ENCODE results near the gene SENP5.

SENP5 gene

GRCh38 chr3:196967412-196968232, 99.9 kb downstream of the SENP5 start:
- no peaks in the 10 kb centered on the region for H3K9me3 ChIP-seq (ENCODE audit: control insufficient read depth, low read length)
- 31 to 32% methylated on average over 35 of the region's 35 CpGs for WGBS, 2 experiments
- no peaks in the 10 kb centered on the region for H3K36me3 ChIP-seq (ENCODE audit: control insufficient read depth, insufficient read depth, low read length)
- no peak overlapping the region for H3K27ac ChIP-seq (ENCODE audit: insufficient read depth, low read depth, low read length, poor library complexity, severe bottlenecking)
- H3K27me3 ChIP-seq (ENCODE audit: control insufficient read depth, insufficient read depth, low read length, poor library complexity, severe bottlenecking): peaks cover 86% of the 10 kb centered on the region
- peak overlapping the region; percentile 45 for H3K4me3 ChIP-seq (ENCODE audit: insufficient read depth, low read depth, low read length)
- no peaks in the 10 kb centered on the region for H3K4me1 ChIP-seq (ENCODE audit: control insufficient read depth, insufficient read depth, low read length)

- Histone ChIP-seq H3K4me3 (ENCODE audit: insufficient read depth, low read depth, low read length) (peak within 1 kb of the TSS; percentile 45), H3K36me3 (ENCODE audit: control insufficient read depth, insufficient read depth, low read length) (no peaks in the 10 kb centered on the region), H3K4me1 (ENCODE audit: control insufficient read depth, insufficient read depth, low read length) (no peaks in the 10 kb centered on the region), H3K27ac (ENCODE audit: insufficient read depth, low read depth, low read length, poor library complexity, severe bottlenecking) (no peak within 1 kb of the TSS), H3K9me3 (ENCODE audit: control insufficient read depth, low read length) (no peaks in the 10 kb centered on the region), H3K27me3 (ENCODE audit: control insufficient read depth, insufficient read depth, low read length, poor library complexity, severe bottlenecking) (peaks cover 78% of the 10 kb centered on the region)
- WGBS, 2 experiments: 2% methylated on average over 98 of the region's 98 CpGs
These were observed 100.8 kb downstream of the SENP5 start, which contains the start of gene PIGZ for GRCh38 chr3:196968233-196969133. Gene PIGZ (minus strand): TSS chr3:196968833. CDS start chr3:196952031, 16,802 bp downstream.

GRCh38 chr3:196969134-196969659, 101.5 kb downstream of the SENP5 start:
- no peaks in the 10 kb centered on the region for H3K4me1 ChIP-seq (ENCODE audit: control insufficient read depth, insufficient read depth, low read length)
- H3K4me3 ChIP-seq (ENCODE audit: insufficient read depth, low read depth, low read length): peak overlapping the region; percentile 37
- H3K27me3 ChIP-seq (ENCODE audit: control insufficient read depth, insufficient read depth, low read length, poor library complexity, severe bottlenecking): peaks cover 75% of the 10 kb centered on the region
- 2% methylated on average over 72 of the region's 72 CpGs for WGBS, 2 experiments
- H3K36me3 ChIP-seq (ENCODE audit: control insufficient read depth, insufficient read depth, low read length): no peaks in the 10 kb centered on the region
- no peaks in the 10 kb centered on the region for H3K9me3 ChIP-seq (ENCODE audit: control insufficient read depth, low read length)
- H3K27ac ChIP-seq (ENCODE audit: insufficient read depth, low read depth, low read length, poor library complexity, severe bottlenecking): no peak overlapping the region

- Histone ChIP-seq H3K27ac (ENCODE audit: insufficient read depth, low read depth, low read length, poor library complexity, severe bottlenecking) (no peak overlapping the region), H3K27me3 (ENCODE audit: control insufficient read depth, insufficient read depth, low read length, poor library complexity, severe bottlenecking) (peaks cover 68% of the 10 kb centered on the region), H3K4me3 (ENCODE audit: insufficient read depth, low read depth, low read length) (peak overlapping the region; percentile 37), H3K4me1 (ENCODE audit: control insufficient read depth, insufficient read depth, low read length) (no peaks in the 10 kb centered on the region), H3K9me3 (ENCODE audit: control insufficient read depth, low read length) (no peaks in the 10 kb centered on the region), H3K36me3 (ENCODE audit: control insufficient read depth, insufficient read depth, low read length) (no peaks in the 10 kb centered on the region)
- 10% methylated on average over 86 to 97 of the region's 100 CpGs for WGBS, 2 experiments
These were observed 102.2 kb downstream of the SENP5 start for GRCh38 chr3:196969660-196970546.

- 87 to 89% methylated on average over 15 of the region's 15 CpGs for WGBS, 2 experiments
- no peak overlapping the region for H3K4me3 ChIP-seq (ENCODE audit: insufficient read depth, low read depth, low read length)
- no peaks in the 10 kb centered on the region for H3K36me3 ChIP-seq (ENCODE audit: control insufficient read depth, insufficient read depth, low read length)
- H3K27ac ChIP-seq (ENCODE audit: insufficient read depth, low read depth, low read length, poor library complexity, severe bottlenecking): no peak overlapping the region
- peaks cover 61% of the 10 kb centered on the region for H3K27me3 ChIP-seq (ENCODE audit: control insufficient read depth, insufficient read depth, low read length, poor library complexity, severe bottlenecking)
- H3K9me3 ChIP-seq (ENCODE audit: control insufficient read depth, low read length): no peaks in the 10 kb centered on the region
- no peaks in the 10 kb centered on the region for H3K4me1 ChIP-seq (ENCODE audit: control insufficient read depth, insufficient read depth, low read length)
These were observed 102.9 kb downstream of the SENP5 start for GRCh38 chr3:196970547-196971093.

- no peak overlapping the region for H3K27ac ChIP-seq (ENCODE audit: insufficient read depth, low read depth, low read length, poor library complexity, severe bottlenecking)
- no peaks in the 10 kb centered on the region for H3K4me1 ChIP-seq (ENCODE audit: control insufficient read depth, insufficient read depth, low read length)
- H3K4me3 ChIP-seq (ENCODE audit: insufficient read depth, low read depth, low read length): no peak overlapping the region
- 78 to 80% methylated on average over 7 of the region's 7 CpGs for WGBS, 2 experiments
- H3K9me3 ChIP-seq (ENCODE audit: control insufficient read depth, low read length): no peaks in the 10 kb centered on the region
- H3K36me3 ChIP-seq (ENCODE audit: control insufficient read depth, insufficient read depth, low read length): no peaks in the 10 kb centered on the region
- peaks cover 55% of the 10 kb centered on the region for H3K27me3 ChIP-seq (ENCODE audit: control insufficient read depth, insufficient read depth, low read length, poor library complexity, severe bottlenecking)
These were observed 103.5 kb downstream of the SENP5 start for GRCh38 chr3:196971094-196971698.

GRCh38 chr3:196974661-196975060, 106.9 kb downstream of the SENP5 start:
- H3K27ac ChIP-seq (ENCODE audit: insufficient read depth, low read depth, low read length, poor library complexity, severe bottlenecking): no peak overlapping the region
- H3K4me3 ChIP-seq (ENCODE audit: insufficient read depth, low read depth, low read length): no peak overlapping the region
- peaks cover 24% of the 10 kb centered on the region for H3K27me3 ChIP-seq (ENCODE audit: control insufficient read depth, insufficient read depth, low read length, poor library complexity, severe bottlenecking)
- no peaks in the 10 kb centered on the region for H3K36me3 ChIP-seq (ENCODE audit: control insufficient read depth, insufficient read depth, low read length)
- H3K4me1 ChIP-seq (ENCODE audit: control insufficient read depth, insufficient read depth, low read length): no peaks in the 10 kb centered on the region
- WGBS, 2 experiments: 91 to 94% methylated on average over 5 of the region's 5 CpGs
- H3K9me3 ChIP-seq (ENCODE audit: control insufficient read depth, low read length): no peaks in the 10 kb centered on the region

GRCh38 chr3:196975349-196975748, 107.6 kb downstream of the SENP5 start:
- H3K36me3 ChIP-seq (ENCODE audit: control insufficient read depth, insufficient read depth, low read length): no peaks in the 10 kb centered on the region
- H3K4me3 ChIP-seq (ENCODE audit: insufficient read depth, low read depth, low read length): no peak overlapping the region
- no peaks in the 10 kb centered on the region for H3K9me3 ChIP-seq (ENCODE audit: control insufficient read depth, low read length)
- H3K4me1 ChIP-seq (ENCODE audit: control insufficient read depth, insufficient read depth, low read length): no peaks in the 10 kb centered on the region
- whole genome bisulfite sequencing, 2 experiments: 85 to 91% methylated on average over 4 of the region's 4 CpGs
- peaks cover 17% of the 10 kb centered on the region for H3K27me3 ChIP-seq (ENCODE audit: control insufficient read depth, insufficient read depth, low read length, poor library complexity, severe bottlenecking)
- H3K27ac ChIP-seq (ENCODE audit: insufficient read depth, low read depth, low read length, poor library complexity, severe bottlenecking): no peak overlapping the region

GRCh38 chr3:196976941-196977340, 109.2 kb downstream of the SENP5 start:
- H3K4me1 ChIP-seq (ENCODE audit: control insufficient read depth, insufficient read depth, low read length): no peaks in the 10 kb centered on the region
- 92 to 94% methylated on average over 11 of the region's 11 CpGs for WGBS, 2 experiments
- H3K9me3 ChIP-seq (ENCODE audit: control insufficient read depth, low read length): no peaks in the 10 kb centered on the region
- no peaks in the 10 kb centered on the region for H3K36me3 ChIP-seq (ENCODE audit: control insufficient read depth, insufficient read depth, low read length)
- H3K4me3 ChIP-seq (ENCODE audit: insufficient read depth, low read depth, low read length): no peak overlapping the region
- H3K27me3 ChIP-seq (ENCODE audit: control insufficient read depth, insufficient read depth, low read length, poor library complexity, severe bottlenecking): peaks cover 3% of the 10 kb centered on the region
- H3K27ac ChIP-seq (ENCODE audit: insufficient read depth, low read depth, low read length, poor library complexity, severe bottlenecking): no peak overlapping the region

All from ectodermal cell (in vitro differentiated cells).